Amygdala (tissue), 56 donors: ENCODE measurements around the gene TPRX1.
"Not testable (repeated sequence)": the region's sequence is repeated elsewhere in the genome, so short reads cannot be mapped to it uniquely, and the experiment has no call there.

Source experiments
- DNase-seq, 56 donors: peaks; one replicate each; lab custom pipeline; 2025; lab: John Stamatoyannopoulos, UW

TPRX1 gene

GRCh38 chr19:47802521-47803043 is 1.8 kb downstream of the TPRX1 start:
- DNase-seq, result no peak

DNA sequence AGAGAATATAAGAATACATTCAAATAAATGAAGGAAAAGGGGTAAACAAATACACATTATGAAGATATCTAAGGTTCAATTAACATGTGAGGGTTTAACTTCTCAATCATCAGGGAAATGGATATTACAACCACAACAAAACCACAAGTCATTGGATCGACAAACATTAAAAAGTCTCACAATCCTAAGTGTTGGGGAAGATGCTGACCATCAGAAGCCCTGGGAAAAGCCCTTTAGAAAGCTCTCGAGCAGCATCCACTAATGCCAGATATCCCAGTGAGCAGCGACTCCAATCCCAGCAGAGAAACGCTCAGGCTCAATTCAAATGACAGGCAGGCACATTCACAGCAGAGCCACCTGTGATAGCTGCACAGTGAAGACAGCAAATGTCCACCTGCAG is 3.1 kb downstream of the TPRX1 start:
- no peak for DNase-seq

- no peak for DNase-seq
Measured at GRCh38 chr19:47798904-47799266, 5.5 kb downstream of the TPRX1 start.

GRCh38 chr19:47797996-47798903 is 6.1 kb downstream of the TPRX1 start:
- no peak for DNase-seq

DNA sequence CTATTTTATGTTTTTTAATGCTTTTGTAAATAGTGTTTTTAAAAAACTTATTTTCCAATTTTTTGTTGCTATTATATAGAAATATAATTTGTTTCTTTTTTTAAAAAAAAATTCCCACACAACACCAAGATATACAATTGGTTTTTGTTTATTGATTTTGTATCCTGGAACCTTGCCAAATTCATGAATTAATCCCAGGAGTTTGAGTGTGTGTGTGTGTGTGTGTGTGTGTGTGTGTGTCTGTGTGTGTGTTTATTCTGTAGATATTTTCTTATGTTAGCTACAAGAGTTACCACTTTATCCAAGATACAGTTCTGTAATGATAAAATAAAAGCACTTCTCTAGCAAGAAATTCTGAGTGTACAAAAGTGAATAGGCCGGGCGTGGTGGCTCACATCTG is 7.6 kb downstream of the TPRX1 start:
- DNase-seq, result no peak

DNA sequence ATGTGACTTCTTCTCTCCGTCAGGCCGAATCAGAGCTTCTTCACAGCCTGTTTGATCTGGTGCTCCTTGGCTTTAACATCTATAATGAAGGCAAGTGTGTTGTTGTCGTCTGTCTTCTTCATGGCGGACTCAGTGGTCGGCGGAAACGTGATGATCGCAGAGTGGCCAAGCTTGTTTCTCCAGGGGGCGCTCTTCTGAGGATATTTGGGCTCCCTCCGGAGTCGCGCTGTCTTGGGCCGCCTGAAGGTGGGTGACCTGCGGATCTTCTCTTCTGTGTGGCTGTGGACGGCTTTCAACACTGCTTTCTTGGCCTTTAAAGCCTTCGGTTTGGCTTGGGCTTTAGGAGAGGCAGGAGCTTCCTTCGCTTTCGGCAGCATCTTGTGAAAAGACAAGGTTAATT is 9.8 kb downstream of the TPRX1 start:
- no peak for DNase-seq

GRCh38 chr19:47792616-47793015 is 11.7 kb downstream of the TPRX1 start:
- DNase-seq, result no peak

- DNase-seq, result peak in 48 of 56 donors; percentile 12 to 86 (median 47)
Measured at GRCh38 chr19:47790398-47790814, 13.9 kb downstream of the TPRX1 start.

DNA sequence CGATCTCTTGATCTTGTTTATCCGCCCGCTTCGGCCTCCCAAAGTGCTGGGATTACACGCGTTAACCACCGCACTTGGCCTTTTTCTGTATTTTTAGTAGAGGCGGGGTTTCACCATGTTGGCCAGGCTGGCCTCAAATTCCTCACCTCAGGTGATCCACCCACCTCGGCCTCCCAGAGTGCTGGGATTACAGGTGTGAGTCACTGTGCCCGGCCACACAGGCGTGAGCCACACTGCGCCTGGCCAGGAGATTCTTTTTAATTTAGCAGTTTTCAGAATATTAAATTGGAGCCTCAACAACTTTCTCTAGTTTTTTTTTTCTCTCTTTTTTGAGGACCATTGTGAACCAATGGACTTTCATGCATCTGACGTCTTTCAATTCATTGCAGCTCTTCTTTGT is 14.5 kb downstream of the TPRX1 start:
- not testable (repeated sequence) for DNase-seq

DNA sequence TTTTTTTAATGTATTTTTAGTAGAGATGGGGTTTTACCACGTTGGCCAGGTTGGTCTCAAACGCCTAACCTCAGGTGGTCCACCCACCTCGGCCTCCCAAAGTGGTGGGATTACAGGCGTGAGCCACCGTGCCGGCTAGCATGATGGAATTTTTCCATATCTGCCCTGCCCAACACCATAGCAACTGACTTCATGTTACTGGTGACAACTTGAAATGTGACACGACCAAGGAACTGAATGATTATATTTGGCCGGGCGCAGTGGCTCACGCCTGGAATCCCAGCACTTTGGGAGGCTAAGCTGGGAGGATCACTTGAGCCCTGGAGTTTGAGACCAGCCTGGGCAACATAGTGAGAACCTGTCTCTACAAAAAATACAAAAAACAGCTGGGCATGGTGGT is 17.0 kb downstream of the TPRX1 start:
- DNase-seq, result not testable (repeated sequence)

- no peak for DNase-seq
Measured at GRCh38 chr19:47786566-47786965, 17.8 kb downstream of the TPRX1 start.

- peak in 45 of 56 donors; percentile 6 to 81 (median 37) for DNase-seq
Measured at GRCh38 chr19:47781590-47782262, 22.6 kb downstream of the TPRX1 start.

GRCh38 chr19:47780215-47780551 is 24.2 kb downstream of the TPRX1 start:
- DNase-seq, result no peak

GRCh38 chr19:47779524-47780214 is 24.7 kb downstream of the TPRX1 start:
- DNase-seq, result peak in 30 of 56 donors; percentile 5 to 54 (median 26)

DNA sequence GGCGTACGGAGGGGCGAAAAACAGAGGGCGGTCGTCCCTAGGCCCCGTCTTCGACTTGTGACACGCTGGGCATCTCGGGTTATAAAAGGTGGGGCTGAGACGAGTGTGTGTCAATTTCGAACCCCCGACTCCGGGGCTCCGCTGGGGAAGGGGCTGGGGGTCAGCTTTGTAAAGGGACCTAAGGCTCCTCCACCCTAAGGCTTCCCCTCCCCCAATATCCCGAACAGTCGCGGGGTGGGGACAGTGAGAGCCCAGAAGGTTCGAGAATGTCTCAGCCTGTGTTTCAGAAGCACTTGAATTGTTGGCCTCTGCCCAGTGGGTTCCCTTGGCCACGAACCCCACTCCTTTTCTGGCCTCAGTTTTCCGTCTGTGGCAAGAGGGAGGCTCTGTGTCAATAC is 25.4 kb downstream of the TPRX1 start:
- peak in 43 of 56 donors; percentile 11 to 73 (median 40) for DNase-seq

DNA sequence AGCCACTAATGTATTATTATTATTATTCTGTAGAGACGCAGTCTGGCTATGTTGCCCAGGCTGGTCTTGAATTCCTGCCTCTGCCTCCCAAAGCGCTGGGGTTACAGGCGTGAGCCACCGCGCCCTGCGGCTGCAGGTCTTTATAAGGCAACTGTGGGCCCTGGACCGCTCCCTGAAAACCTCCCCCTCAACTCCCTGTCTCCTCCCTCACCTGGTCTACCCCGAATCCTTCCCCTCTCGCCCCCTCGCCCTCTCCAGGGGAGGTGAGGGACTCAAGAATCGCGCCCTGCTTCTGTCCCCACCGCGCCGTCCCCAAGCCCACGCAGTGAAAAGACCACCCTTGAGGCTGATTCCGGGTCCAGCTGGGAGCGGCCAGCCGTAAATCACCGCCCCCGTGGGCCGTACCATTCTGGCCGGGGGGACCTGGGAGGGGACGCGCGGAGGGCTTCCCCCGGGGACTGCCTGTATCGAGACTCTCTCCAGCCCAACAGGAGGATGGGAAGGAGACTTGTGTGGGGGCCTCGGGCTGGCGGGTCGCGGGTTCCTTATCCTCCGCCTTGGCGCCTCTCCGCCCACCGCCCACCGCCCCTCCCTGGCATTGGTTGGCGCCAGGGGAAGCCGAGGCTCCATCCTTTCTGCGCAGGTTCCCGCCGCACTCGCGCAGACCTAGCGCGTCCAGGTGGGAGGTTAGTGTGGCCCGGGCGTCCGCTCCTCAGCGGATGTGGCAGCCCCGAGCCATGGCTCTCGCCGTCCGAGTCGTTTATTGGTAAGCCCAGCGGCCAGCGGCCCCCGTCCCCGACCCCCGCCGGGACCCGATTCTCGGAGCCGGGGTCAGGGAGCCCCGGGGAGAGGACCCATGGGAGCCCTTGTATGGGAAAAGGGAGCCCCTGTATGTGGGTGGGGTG is 26.1 kb downstream of the TPRX1 start, which contains the start of gene SELENOW:
TSS of gene SELENOW (plus strand) at position 655 of the 905 bp plus-strand sequence. CDS start at position 738, 83 bp downstream.
- DNase-seq, result peak in 55 of 56 donors; percentile 40 to 95 (median 82)

- not testable (repeated sequence) for DNase-seq
Measured at GRCh38 chr19:47777245-47778048, 26.9 kb downstream of the TPRX1 start.

DNA sequence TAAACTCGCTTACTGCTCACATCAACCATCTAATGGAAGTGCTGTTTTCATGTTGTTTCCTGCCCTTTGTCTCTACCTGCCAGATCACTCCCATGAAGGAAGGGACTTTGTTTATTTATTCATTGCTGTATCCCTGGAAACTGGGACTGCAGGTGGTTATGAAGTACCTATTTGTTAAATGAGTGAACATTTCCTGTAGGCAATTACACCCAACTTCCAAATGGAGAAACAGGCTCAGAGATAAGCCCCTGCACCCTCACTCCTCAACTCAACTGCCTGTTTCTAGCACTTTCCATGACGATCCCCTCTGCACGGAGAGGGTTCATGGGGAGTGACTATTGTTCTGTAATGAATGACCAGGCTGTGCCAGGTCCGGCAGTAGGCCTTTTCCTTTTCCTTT is 27.8 kb downstream of the TPRX1 start:
- peak in 3 of 56 donors; percentile 15 to 29 (median 16) for DNase-seq

- not testable (repeated sequence) for DNase-seq
Measured at GRCh38 chr19:47771291-47771690, 33.1 kb downstream of the TPRX1 start.
